Hepatocyte (in vitro differentiated cells): ENCODE data around the gene ATP4A.

ENCODE experiments used
- EZH2 ChIP-seq: fragments of 200-600 bp; sonication (generic); IDR thresholded peaks from 2 replicates; pipeline ENCODE4 v1.6.1; 2016; ENCODE audit warnings: antibody characterized with exemption, mild to moderate bottlenecking, borderline replicate concordance
- TF ChIP-seq, protein P1 (sequence below): fragments of 200-600 bp; sonication (generic); IDR thresholded peaks from 2 replicates; pipeline ENCODE4 v1.5.1; 2016; ENCODE audit warnings: antibody characterized with exemption, mild to moderate bottlenecking; ENCODE audit not compliant: poor library complexity

DNA sequence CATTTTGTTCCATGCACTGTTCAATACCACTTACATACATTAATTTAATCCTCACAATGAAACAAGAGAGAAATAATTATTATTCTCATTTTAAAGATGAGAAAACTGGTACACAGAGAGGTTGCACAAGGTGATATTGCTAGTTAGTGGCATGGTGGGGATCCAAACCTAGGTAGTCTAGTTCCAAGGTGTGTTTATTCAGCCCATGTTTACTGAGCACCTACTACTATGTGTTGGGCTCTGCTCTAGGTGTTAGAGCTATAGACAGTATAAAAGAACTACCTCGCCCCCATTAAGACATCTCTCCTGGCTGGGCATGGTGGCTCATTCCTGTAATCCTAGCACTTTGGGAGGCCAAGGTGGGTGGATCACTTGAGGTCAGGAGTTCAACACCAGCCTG is 19.3 kb upstream of the ATP4A start:
- TF ChIP-seq EZH2 = no peak
- TF ChIP-seq, protein P1, sequence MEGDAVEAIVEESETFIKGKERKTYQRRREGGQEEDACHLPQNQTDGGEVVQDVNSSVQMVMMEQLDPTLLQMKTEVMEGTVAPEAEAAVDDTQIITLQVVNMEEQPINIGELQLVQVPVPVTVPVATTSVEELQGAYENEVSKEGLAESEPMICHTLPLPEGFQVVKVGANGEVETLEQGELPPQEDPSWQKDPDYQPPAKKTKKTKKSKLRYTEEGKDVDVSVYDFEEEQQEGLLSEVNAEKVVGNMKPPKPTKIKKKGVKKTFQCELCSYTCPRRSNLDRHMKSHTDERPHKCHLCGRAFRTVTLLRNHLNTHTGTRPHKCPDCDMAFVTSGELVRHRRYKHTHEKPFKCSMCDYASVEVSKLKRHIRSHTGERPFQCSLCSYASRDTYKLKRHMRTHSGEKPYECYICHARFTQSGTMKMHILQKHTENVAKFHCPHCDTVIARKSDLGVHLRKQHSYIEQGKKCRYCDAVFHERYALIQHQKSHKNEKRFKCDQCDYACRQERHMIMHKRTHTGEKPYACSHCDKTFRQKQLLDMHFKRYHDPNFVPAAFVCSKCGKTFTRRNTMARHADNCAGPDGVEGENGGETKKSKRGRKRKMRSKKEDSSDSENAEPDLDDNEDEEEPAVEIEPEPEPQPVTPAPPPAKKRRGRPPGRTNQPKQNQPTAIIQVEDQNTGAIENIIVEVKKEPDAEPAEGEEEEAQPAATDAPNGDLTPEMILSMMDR = no peak
